Measurements from ENCODE around the gene CTSG.

- TF ChIP-seq CTCF (IDR thresholded peaks at IDR 0.05) (no peak), POLR2A (IDR thresholded peaks at IDR 0.05) (no peak), POLR2AphosphoS5 (IDR thresholded peaks at IDR 0.05) (no peak), EP300 (IDR thresholded peaks at IDR 0.05; ENCODE audit: low read depth) (no peak)
These were observed 2.5 kb upstream of the CTSG start for GRCh38 chr14:24578558-24578957.

Measured in transverse colon (tissue), 4 donors.